Mesenchymal stem cell (in vitro differentiated cells and primary cell): ENCODE results near the gene EED.
"Not testable (repeated sequence)": the region's sequence is repeated elsewhere in the genome, so short reads cannot be mapped to it uniquely, and the experiment has no call there.

Source experiments
- DNase-seq: peaks from one replicate; pipeline ENCODE4 v3.0.0-alpha.2; 2013
- H2AFZ ChIP-seq: one replicate; pipeline ENCODE4 v1.6.1; 2013; ENCODE audit warnings: low read depth, mild to moderate bottlenecking, control low read depth, inconsistent platforms, low read length, moderate library complexity
- H2AK5ac ChIP-seq: 2 replicates; pipeline ENCODE4 v1.6.1; 2013; ENCODE audit warnings: low read length, moderate library complexity, mild to moderate bottlenecking, inconsistent platforms; ENCODE audit not compliant: severe bottlenecking
- H2BK120ac ChIP-seq: one replicate; pipeline ENCODE4 v1.6.1; 2013; ENCODE audit warnings: low read depth, mild to moderate bottlenecking, inconsistent platforms, low read length, moderate library complexity
- H2BK12ac ChIP-seq, 2 experiments: one replicate each; pipeline ENCODE4 v1.6.1; 2013; ENCODE audit warnings: inconsistent platforms in 2 of 2, low read length in 2 of 2, mild to moderate bottlenecking in 2 of 2, moderate library complexity in 2 of 2, control low read depth in 1 of 2
- H2BK15ac ChIP-seq: one replicate; pipeline ENCODE4 v1.6.1; 2013; ENCODE audit warnings: mild to moderate bottlenecking, low read depth, inconsistent platforms; ENCODE audit not compliant: poor library complexity, severe bottlenecking
- H2BK5ac ChIP-seq: 2 replicates; pipeline ENCODE4 v1.6.1; 2013; ENCODE audit warnings: low read depth, mild to moderate bottlenecking, low read length, control low read depth, inconsistent platforms; ENCODE audit not compliant: poor library complexity, severe bottlenecking
- H3K14ac ChIP-seq, 2 experiments: one replicate each; pipeline ENCODE4 v1.6.1; 2013; ENCODE audit warnings: inconsistent platforms in 2 of 2, low read length in 2 of 2, control low read depth in 1 of 2, mild to moderate bottlenecking in 1 of 2, moderate library complexity in 1 of 2
- H3K18ac ChIP-seq, 2 experiments: one replicate each; pipeline ENCODE4 v1.6.1; 2013; ENCODE audit warnings: inconsistent platforms in 2 of 2, low read length in 2 of 2, control low read depth in 1 of 2, low read depth in 1 of 2, mild to moderate bottlenecking in 1 of 2
- H3K23ac ChIP-seq, 2 experiments: one replicate each; pipeline ENCODE4 v1.6.1; 2013; ENCODE audit warnings: inconsistent platforms in 2 of 2, low read length in 2 of 2, mild to moderate bottlenecking in 2 of 2, moderate library complexity in 2 of 2, control low read depth in 1 of 2
- H3K27ac ChIP-seq: 2 replicates; pipeline ENCODE4 v1.5.1; 2013; ENCODE audit warnings: mild to moderate bottlenecking, moderate library complexity, low read length, control low read depth, inconsistent platforms; ENCODE audit not compliant: poor library complexity, severe bottlenecking
- H3K27me3 ChIP-seq, 2 experiments: 2 replicates each; pipeline versions ENCODE4 v1.6.1 to v1.7.0; 2013; ENCODE audit warnings: low read length in 2 of 2, mild to moderate bottlenecking in 2 of 2, moderate library complexity in 2 of 2, control low read depth in 1 of 2, inconsistent platforms in 1 of 2; ENCODE audit not compliant: control insufficient read depth in 1 of 2, insufficient read depth in 1 of 2
- H3K36me3 ChIP-seq, 2 experiments: 2 replicates each; pipeline versions ENCODE4 v1.6.1 to v1.7.0; 2013; ENCODE audit warnings: low read length in 2 of 2, control low read depth in 1 of 2, inconsistent platforms in 1 of 2, low read depth in 1 of 2, mild to moderate bottlenecking in 1 of 2; ENCODE audit not compliant: insufficient read depth in 2 of 2, control insufficient read depth in 1 of 2
- H3K4ac ChIP-seq, 2 experiments: one replicate each; pipeline ENCODE4 v1.6.1; 2013; ENCODE audit warnings: inconsistent platforms in 2 of 2, low read length in 2 of 2, mild to moderate bottlenecking in 2 of 2, moderate library complexity in 2 of 2, control low read depth in 1 of 2, low read depth in 1 of 2
- H3K4me1 ChIP-seq: 2 replicates; pipeline ENCODE4 v1.6.1; 2013; ENCODE audit warnings: low read depth, low read length, control low read depth; ENCODE audit not compliant: control insufficient read depth, insufficient read depth
- H3K4me2 ChIP-seq: 2 replicates; pipeline ENCODE4 v1.6.1; 2013; ENCODE audit warnings: low read length, mild to moderate bottlenecking, inconsistent platforms; ENCODE audit not compliant: poor library complexity, severe bottlenecking
- H3K4me3 ChIP-seq, 2 experiments: 2 replicates each; pipeline versions ENCODE4 v1.5.1 to v1.7.0; 2013; ENCODE audit warnings: low read length in 2 of 2, mild to moderate bottlenecking in 2 of 2, control low read depth in 1 of 2, low read depth in 1 of 2; ENCODE audit not compliant: insufficient read depth in 1 of 2
- H3K79me1 ChIP-seq: replicated peaks from 2 replicates; pipeline ENCODE4 v1.6.1; 2013; ENCODE audit warnings: mild to moderate bottlenecking, control low read depth, low read length, inconsistent platforms; ENCODE audit not compliant: poor library complexity, severe bottlenecking
- H3K9ac ChIP-seq: 2 replicates; pipeline ENCODE4 v1.7.0; 2013; ENCODE audit warnings: mild to moderate bottlenecking, low read length, moderate library complexity
- H3K9me3 ChIP-seq: 2 replicates; pipeline ENCODE4 v1.7.0; 2013; ENCODE audit warnings: mild to moderate bottlenecking, low read length; ENCODE audit not compliant: control insufficient read depth
- H4K8ac ChIP-seq: one replicate; pipeline ENCODE4 v1.6.1; 2013; ENCODE audit warnings: inconsistent platforms, mild to moderate bottlenecking, low read length, moderate library complexity
- H4K91ac ChIP-seq: one replicate; pipeline ENCODE4 v1.6.1; 2013; ENCODE audit warnings: mild to moderate bottlenecking, low read length, inconsistent platforms
- WGBS: methylation state at CpG from one replicate; pipeline ENCODE4 v1.1.7; 2013; ENCODE audit warnings: mixed read lengths; 5-methylcytosine and 5-hydroxymethylcytosine counted together

The EED gene

DNA sequence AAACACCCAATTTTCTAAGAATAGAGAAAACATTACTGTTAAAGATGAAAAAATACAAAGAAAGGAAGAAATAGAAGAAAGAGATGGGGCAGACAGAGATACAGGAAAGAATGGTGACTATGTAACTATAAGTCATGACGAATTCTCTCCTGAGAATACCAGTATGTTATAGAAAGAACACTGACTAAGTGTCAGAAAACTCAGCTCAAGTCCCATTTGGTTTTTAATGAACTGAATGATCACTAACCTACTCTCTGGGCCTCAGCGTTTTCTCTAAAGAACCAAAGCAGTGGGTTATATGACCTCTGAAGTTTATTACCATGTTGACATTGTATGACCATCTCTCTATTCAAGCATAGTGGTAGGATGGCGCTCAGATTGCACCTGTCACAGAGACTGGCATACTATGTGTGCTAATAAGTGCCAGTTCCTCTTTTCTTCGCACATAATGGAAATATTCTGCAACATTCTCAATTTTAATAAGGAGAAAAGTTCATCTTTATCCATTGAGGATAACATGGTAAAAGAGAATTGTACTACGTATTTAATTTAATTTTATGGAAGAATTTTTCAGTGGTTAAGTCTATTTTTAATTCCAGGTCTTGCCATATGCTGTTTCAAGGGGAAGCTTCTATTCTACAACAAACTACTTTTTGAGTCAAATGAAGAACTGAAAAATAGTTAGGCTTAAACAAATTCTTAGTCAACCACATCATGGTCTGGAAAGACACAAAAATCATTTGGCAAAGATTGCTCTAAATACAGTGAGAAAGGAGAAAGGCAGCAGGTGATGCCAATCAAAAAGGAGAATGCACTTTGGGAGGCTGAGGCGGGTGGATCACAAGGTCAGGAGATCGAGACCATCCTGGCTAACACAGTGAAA is 25.0 kb upstream of the EED start:
- Histone ChIP-seq H3K27me3 (peaks cover 0 to 7% of the 10 kb centered on the region in 2 experiments), H3K4me2 (no peak overlapping the region), H2AFZ (no peak overlapping the region), H3K14ac (no peak overlapping the region), H3K9ac (no peak overlapping the region), H2BK5ac (no peak overlapping the region), H3K4ac (no peak overlapping the region), H3K79me1 (peaks cover 4% of the 10 kb centered on the region), H2BK15ac (no peak overlapping the region), H3K4me3 (no peak overlapping the region), H4K91ac (no peak overlapping the region), H3K36me3 (no peaks in the 10 kb centered on the region), H3K9me3 (no peaks in the 10 kb centered on the region), H2BK12ac (no peak overlapping the region), H2BK120ac (no peak overlapping the region), H3K23ac (no peak overlapping the region), H3K18ac (no peak overlapping the region), H3K4me1 (no peaks in the 10 kb centered on the region), H2AK5ac (no peak overlapping the region), H4K8ac (no peak overlapping the region), H3K27ac (no peak overlapping the region)
- DNase-seq, result no peak
- 81% methylated on average over 3 of the region's 7 CpGs for whole genome bisulfite sequencing

DNA sequence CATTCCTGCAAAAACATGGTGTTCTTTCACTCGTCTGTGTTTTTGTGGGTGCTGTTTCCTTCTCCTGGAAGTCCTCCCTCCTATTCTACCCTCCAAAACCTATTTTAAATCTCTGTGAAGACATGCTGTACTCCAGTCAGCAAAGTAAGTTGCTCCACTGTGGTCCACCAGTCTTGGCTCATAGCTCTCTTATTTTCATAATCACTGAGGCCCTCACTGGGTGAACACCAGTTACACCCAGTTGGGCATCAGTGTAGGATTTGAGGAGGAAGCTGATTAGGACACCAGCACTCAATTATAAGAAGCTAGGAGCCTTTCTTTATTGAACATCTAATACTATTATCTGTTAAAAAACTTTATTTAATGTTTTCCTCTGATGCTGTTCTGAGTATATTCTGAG is 23.9 kb upstream of the EED start:
- Histone ChIP-seq H3K27me3 (peaks cover 0 to 7% of the 10 kb centered on the region in 2 experiments), H3K18ac (no peak overlapping the region), H3K4ac (no peak overlapping the region), H4K91ac (no peak overlapping the region), H2BK12ac (no peak overlapping the region), H2AFZ (no peak overlapping the region), H2AK5ac (no peak overlapping the region), H3K27ac (no peak overlapping the region), H3K23ac (no peak overlapping the region), H3K4me1 (no peaks in the 10 kb centered on the region), H2BK5ac (no peak overlapping the region), H3K9ac (no peak overlapping the region), H3K4me2 (no peak overlapping the region), H3K9me3 (no peaks in the 10 kb centered on the region), H2BK15ac (no peak overlapping the region), H4K8ac (no peak overlapping the region), H3K14ac (no peak overlapping the region), H3K4me3 (no peak overlapping the region), H3K36me3 (no peaks in the 10 kb centered on the region), H3K79me1 (peaks cover 4% of the 10 kb centered on the region), H2BK120ac (no peak overlapping the region)
- 97% methylated on average over 1 of the region's 1 CpG for WGBS
- DNase-seq, result no peak

GRCh38 chr11:86222081-86222480 is 22.5 kb upstream of the EED start:
- H3K27ac ChIP-seq, result no peak overlapping the region
- no peak overlapping the region for H3K4ac ChIP-seq
- no peak overlapping the region for H2BK12ac ChIP-seq
- H3K4me2 ChIP-seq, result no peak overlapping the region
- no peak overlapping the region for H3K4me3 ChIP-seq
- H3K9ac ChIP-seq, result no peak overlapping the region
- WGBS, result 88% methylated on average over 2 of the region's 2 CpGs
- H3K36me3 ChIP-seq, result no peaks in the 10 kb centered on the region
- peaks cover 0 to 7% of the 10 kb centered on the region in 2 experiments for H3K27me3 ChIP-seq
- H2BK5ac ChIP-seq, result no peak overlapping the region
- H3K23ac ChIP-seq, result no peak overlapping the region
- H3K14ac ChIP-seq, result no peak overlapping the region
- no peak overlapping the region for H4K91ac ChIP-seq
- no peak overlapping the region for H2AFZ ChIP-seq
- H3K9me3 ChIP-seq, result no peaks in the 10 kb centered on the region
- H3K4me1 ChIP-seq, result no peaks in the 10 kb centered on the region
- no peak overlapping the region for H2BK120ac ChIP-seq
- no peak overlapping the region for H4K8ac ChIP-seq
- DNase-seq, result no peak
- no peak overlapping the region for H3K18ac ChIP-seq
- no peak overlapping the region for H2BK15ac ChIP-seq
- no peak overlapping the region for H2AK5ac ChIP-seq
- H3K79me1 ChIP-seq, result peaks cover 4% of the 10 kb centered on the region

- not testable (repeated sequence) for H3K4me3 ChIP-seq
- WGBS, result 58% methylated on average over 4 of the region's 4 CpGs
Measured at GRCh38 chr11:86224575-86224974, 20.0 kb upstream of the EED start.

More at GRCh38 chr11:86224575-86224974, 20.0 kb upstream of the EED start:
- not testable (repeated sequence) for H2AFZ ChIP-seq, H3K27me3 ChIP-seq, H3K79me1 ChIP-seq, H3K9ac ChIP-seq, H2BK15ac ChIP-seq, H3K18ac ChIP-seq, H3K4ac ChIP-seq, H3K9me3 ChIP-seq, H3K4me1 ChIP-seq, H3K23ac ChIP-seq, H3K4me2 ChIP-seq, DNase-seq, H3K27ac ChIP-seq, H2BK120ac ChIP-seq, H2BK5ac ChIP-seq, H4K91ac ChIP-seq, H2AK5ac ChIP-seq, H3K36me3 ChIP-seq, H3K14ac ChIP-seq, H2BK12ac ChIP-seq, H4K8ac ChIP-seq
